Transverse colon (tissue), 3 donors: ENCODE results near the gene TAP1.

Source experiments
- POLR2A ChIP-seq: fragments of 450-650 bp; IDR thresholded peaks from one replicate; pipeline ENCODE4 v1.6.1; 2016; ENCODE audit warnings: antibody characterized with exemption, mild to moderate bottlenecking, moderate library complexity
- TF ChIP-seq, protein P1 (sequence below), 5 experiments: fragments of 200-600 bp in 3 of 5; fragments of 450-650 bp in 2 of 5; sonication (generic) in 3 of 5; IDR thresholded peaks; 1 replicate in 2 of 5; 2 replicates in 3 of 5; pipeline ENCODE4 v1.5.1; 2016 to 2017; ENCODE audit warnings: antibody characterized with exemption in 5 of 5, inconsistent platforms in 3 of 5, mild to moderate bottlenecking in 2 of 5, moderate library complexity in 1 of 5

DNA sequence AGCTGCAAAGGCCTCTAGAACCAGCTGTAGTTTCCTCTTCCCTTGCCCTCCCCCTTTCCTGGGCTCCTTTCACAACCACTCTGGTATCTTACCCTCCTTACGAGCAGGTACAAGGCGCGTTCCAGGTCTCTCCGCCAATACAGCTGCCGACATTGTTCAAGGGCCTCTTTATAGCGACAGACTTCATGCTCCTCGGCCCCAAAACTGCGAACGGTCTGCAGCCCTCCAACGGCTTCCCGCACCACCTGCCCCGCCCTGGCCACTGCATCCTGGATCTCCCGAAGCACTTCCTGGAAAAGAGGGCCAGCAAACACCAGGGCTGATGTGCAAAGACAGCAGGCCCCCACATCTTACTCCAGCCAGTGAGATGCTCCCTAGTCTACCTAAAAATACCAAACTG is 21.0 kb downstream of the TAP1 start:
- TF ChIP-seq, protein P1, sequence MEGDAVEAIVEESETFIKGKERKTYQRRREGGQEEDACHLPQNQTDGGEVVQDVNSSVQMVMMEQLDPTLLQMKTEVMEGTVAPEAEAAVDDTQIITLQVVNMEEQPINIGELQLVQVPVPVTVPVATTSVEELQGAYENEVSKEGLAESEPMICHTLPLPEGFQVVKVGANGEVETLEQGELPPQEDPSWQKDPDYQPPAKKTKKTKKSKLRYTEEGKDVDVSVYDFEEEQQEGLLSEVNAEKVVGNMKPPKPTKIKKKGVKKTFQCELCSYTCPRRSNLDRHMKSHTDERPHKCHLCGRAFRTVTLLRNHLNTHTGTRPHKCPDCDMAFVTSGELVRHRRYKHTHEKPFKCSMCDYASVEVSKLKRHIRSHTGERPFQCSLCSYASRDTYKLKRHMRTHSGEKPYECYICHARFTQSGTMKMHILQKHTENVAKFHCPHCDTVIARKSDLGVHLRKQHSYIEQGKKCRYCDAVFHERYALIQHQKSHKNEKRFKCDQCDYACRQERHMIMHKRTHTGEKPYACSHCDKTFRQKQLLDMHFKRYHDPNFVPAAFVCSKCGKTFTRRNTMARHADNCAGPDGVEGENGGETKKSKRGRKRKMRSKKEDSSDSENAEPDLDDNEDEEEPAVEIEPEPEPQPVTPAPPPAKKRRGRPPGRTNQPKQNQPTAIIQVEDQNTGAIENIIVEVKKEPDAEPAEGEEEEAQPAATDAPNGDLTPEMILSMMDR (IDR thresholded peaks at IDR 0.05) = no peak
- no peak for TF ChIP-seq POLR2A
